Endothelial cell of umbilical vein (primary cell): ENCODE data around the gene CTSF. TPM values are rescaled to one million over a fixed set of nuclear protein-coding genes. Genes with fewer than 3 reads are reported as not detected.

ENCODE experiments used
- BruUV-seq: library from RNA; stranded (reverse); fragments of 400-500 nt; replicated peaks from 2 replicates; lab custom pipeline; 2021; lab: Mats Ljungman, UMichigan
- CTCF ChIA-PET: fragments of 300-600, 350-600 bp; sonication (Branson Sonifier 250); formaldehyde crosslinking; loops from one replicate; lab custom pipeline; 2021; ENCODE audit warnings: antibody characterized with exemption, inconsistent platforms; lab: Charles Lee
- POLR2A ChIA-PET: fragments of 300-600, 350-600 bp; sonication (Branson Sonifier 250); formaldehyde crosslinking; loops from one replicate; lab custom pipeline; 2021; ENCODE audit warnings: antibody characterized with exemption, inconsistent platforms; lab: Charles Lee
- DNase-seq: peaks from one replicate; pipeline ENCODE4 v3.0.0-alpha.2; 2011; ENCODE audit warnings: low read depth, low spot score
- FAIRE-seq: peaks from 2 replicates; lab custom pipeline; 2011; peaks lifted over from hg19 to GRCh38; lab: Jason Lieb, UNC
- H2AFZ ChIP-seq: 2 replicates; pipeline ENCODE4 v1.6.0; 2012; ENCODE audit warnings: low read depth, low read length, control low read depth, inconsistent platforms
- H3K27ac ChIP-seq: 2 replicates; pipeline ENCODE4 v1.5.1; 2011; ENCODE audit warnings: low read depth, mild to moderate bottlenecking, control low read depth, low read length, moderate library complexity; ENCODE audit not compliant: insufficient read depth
- H3K27me3 ChIP-seq, 2 experiments: 2 replicates each; pipeline versions ENCODE4 v1.6.0 to v1.6.1; 2011; ENCODE audit warnings: low read length in 2 of 2, mixed read lengths in 1 of 2; ENCODE audit not compliant: control insufficient read depth in 2 of 2, insufficient read depth in 2 of 2
- H3K36me3 ChIP-seq, 2 experiments: 2 replicates in 1 of 2; 3 replicates in 1 of 2; pipeline ENCODE4 v1.5.1; 2011; ENCODE audit warnings: low read length in 2 of 2, mild to moderate bottlenecking in 1 of 2, moderate library complexity in 1 of 2; ENCODE audit not compliant: control insufficient read depth in 2 of 2, insufficient read depth in 2 of 2; ENCODE audit errors: extremely low read depth in 1 of 2
- H3K4me1 ChIP-seq: 3 replicates; pipeline ENCODE4 v1.5.1; 2011; ENCODE audit warnings: mild to moderate bottlenecking, low read length; ENCODE audit not compliant: control insufficient read depth, insufficient read depth; ENCODE audit errors: extremely low read depth
- H3K4me2 ChIP-seq: 2 replicates; pipeline ENCODE4 v1.6.1; 2011; ENCODE audit warnings: low read length, control low read depth, mixed read lengths; ENCODE audit not compliant: insufficient read depth
- H3K4me3 ChIP-seq, 3 experiments: fragments of 200-600 bp in 1 of 3; sonication (generic), shearing (Covaris generic) in 1 of 3; replicated peaks in 1 of 3; 2 replicates each; pipeline ENCODE4 v1.5.1; 2011 to 2016; ENCODE audit warnings: control low read depth in 3 of 3, low read length in 3 of 3, mild to moderate bottlenecking in 2 of 3, inconsistent platforms in 1 of 3, low read depth in 1 of 3, moderate library complexity in 1 of 3; ENCODE audit not compliant: insufficient read depth in 1 of 3
- H3K79me2 ChIP-seq: 2 replicates; pipeline ENCODE4 v1.6.0; 2012; ENCODE audit warnings: low read length, inconsistent platforms; ENCODE audit not compliant: control insufficient read depth, insufficient read depth
- H3K9ac ChIP-seq: replicated peaks from 2 replicates; pipeline ENCODE3; 2011; ENCODE audit warnings: low read length, control low read depth; ENCODE audit not compliant: insufficient read depth; ENCODE audit errors: extremely low read depth
- H3K9me1 ChIP-seq: replicated peaks from 3 replicates; pipeline ENCODE4 v1.6.0; 2011; ENCODE audit warnings: mild to moderate bottlenecking, low read length; ENCODE audit not compliant: control insufficient read depth, insufficient read depth; ENCODE audit errors: extremely low read depth
- H3K9me3 ChIP-seq: replicated peaks from 2 replicates; pipeline ENCODE4 v1.5.1; 2012; ENCODE audit warnings: low read length, inconsistent platforms; ENCODE audit not compliant: control insufficient read depth, insufficient read depth
- H4K20me1 ChIP-seq: replicated peaks from 2 replicates; pipeline ENCODE3; 2011; ENCODE audit warnings: mild to moderate bottlenecking, low read length; ENCODE audit not compliant: control insufficient read depth, insufficient read depth; ENCODE audit errors: extremely low read depth
- CTCF ChIP-seq, 2 donors: IDR thresholded peaks; 1 replicate in 1 of 2; 2 replicates in 1 of 2; pipeline ENCODE4 v1.5.1; 2011; ENCODE audit warnings: low read length in 2 of 2, mild to moderate bottlenecking in 2 of 2, moderate library complexity in 2 of 2, control low read depth in 1 of 2, inconsistent platforms in 1 of 2, low read depth in 1 of 2; ENCODE audit not compliant: insufficient read depth in 1 of 2; ENCODE audit errors: extremely low read depth in 1 of 2
- EZH2 ChIP-seq: IDR thresholded peaks from 2 replicates; pipeline ENCODE4 v1.6.1; 2012; ENCODE audit warnings: borderline replicate concordance, low read depth, mild to moderate bottlenecking, moderate library complexity, low read length, inconsistent platforms; ENCODE audit not compliant: severe bottlenecking
- FOS ChIP-seq: IDR thresholded peaks from 2 replicates; pipeline ENCODE4 v1.6.1; 2011; ENCODE audit warnings: mild to moderate bottlenecking, low read length, moderate library complexity, borderline replicate concordance; ENCODE audit not compliant: insufficient read depth
- MAX ChIP-seq: IDR thresholded peaks from 2 replicates; pipeline ENCODE4 v1.6.1; 2011; ENCODE audit not compliant: insufficient read depth, insufficient read length
- MYC ChIP-seq: IDR thresholded peaks from one replicate; pipeline ENCODE4 v1.6.1; 2011; ENCODE audit warnings: mild to moderate bottlenecking, low read depth, low read length
- POLR2AphosphoS5 ChIP-seq: IDR thresholded peaks from 2 replicates; pipeline ENCODE4 v1.6.1; 2012; ENCODE audit warnings: low read depth, mild to moderate bottlenecking, control low read depth, low read length, moderate library complexity; ENCODE audit not compliant: insufficient read depth
- dilution Hi-C: fragments of 300-500 bp; cut with MboI; formaldehyde crosslinking; loops from one replicate; pipeline ENCODE4 v1.15.0; 2019; ENCODE audit warnings: low sequenced_read_pairs; ENCODE audit not compliant: extremely low pct_ligation_motif_present
- intact Hi-C: fragments of 100-400 bp; cut with micrococcal nuclease; formaldehyde crosslinking; loops from one replicate; pipeline ENCODE4 v1.10.0; 2022
- polyA plus RNA-seq, 4 experiments: library from polyadenylated mRNA; depleted of rRNA in 3 of 4; stranded (reverse) in 3 of 4; unstranded in 1 of 4; fragments of >200 nt; gene quantifications; 2 replicates each; pipeline versions ENCODE4 v1.2.1 to v1.2.3, GENCODE V29; 2011 to 2012; ENCODE audit warnings: missing spikeins in 1 of 4
- total RNA-seq: library from RNA; stranded (reverse); gene quantifications from 2 replicates; pipeline ENCODE4 v1.2.3, GENCODE V29; 2021

The CTSF gene
- total and polyA plus RNA-seq, 2 donors (not counting 3 experiments of a cell fraction or from before 2014, with no cell fraction given) = 14.4 to 27.7 TPM

GRCh38 chr11:66581261-66581660 is 12.9 kb upstream of the CTSF start:
- Histone ChIP-seq H3K4me2 (no peak overlapping the region), H3K9ac (no peak overlapping the region), H3K36me3 (no peaks in the 10 kb centered on the region), H3K4me1 (no peaks in the 10 kb centered on the region), H3K4me3 (no peak overlapping the region), H3K79me2 (no peaks in the 10 kb centered on the region), H3K27me3 (peaks cover 0 to 2% of the 10 kb centered on the region in 2 experiments), H4K20me1 (no peaks in the 10 kb centered on the region), H3K9me1 (no peaks in the 10 kb centered on the region), H3K27ac (no peak overlapping the region), H3K9me3 (no peaks in the 10 kb centered on the region), H2AFZ (no peak overlapping the region)
- no TSS peak for BruUV-seq
- no peak for TF ChIP-seq MYC
- no peak for TF ChIP-seq FOS
- no peak for TF ChIP-seq POLR2AphosphoS5
- no peak for TF ChIP-seq CTCF (IDR thresholded peaks at IDR 0.05; ENCODE audit: extremely low read depth in 1 of 2, insufficient read depth in 1 of 2, low read depth in 1 of 2, low read length in 2 of 2)
- TF ChIP-seq MAX = no peak
- no peak for TF ChIP-seq EZH2
- FAIRE-seq (no peak), DNase-seq (no peak)
- dilution Hi-C loops = no loop called here
- POLR2A ChIA-PET = interaction anchor here (0.6 to 1.3 kb wide), 2 partner anchors 30 to 97 kb away, joined by 4 to 6 read pairs; partner anchors contain the start of gene RBM4B
- CTCF ChIA-PET = interaction anchor here (1.2 to 5.8 kb wide), 3 partner anchors 11 to 97 kb away, joined by 5 to 143 read pairs (median 14); partner anchors contain the start of genes CCDC87, CCS, RBM4 and RBM4B
- intact Hi-C loops = no loop called here
